Breast epithelium (tissue), 3 donors: Measurements from ENCODE around the gene MAP7.

Experiments
- CTCF ChIP-seq, 3 donors: fragments of 450-650 bp; IDR thresholded peaks; one replicate each; pipeline ENCODE4 v1.5.1; 2016 to 2017; ENCODE audit warnings: antibody characterized with exemption in 3 of 3, mild to moderate bottlenecking in 3 of 3, moderate library complexity in 3 of 3
- POLR2A ChIP-seq: fragments of 450-650 bp; IDR thresholded peaks from one replicate; pipeline ENCODE4 v1.6.1; 2016; ENCODE audit warnings: antibody characterized with exemption, mild to moderate bottlenecking, moderate library complexity

GRCh38 chr6:136425793-136426192, 124.4 kb downstream of the MAP7 start:
- TF ChIP-seq CTCF (IDR thresholded peaks at IDR 0.05) (no peak), POLR2A (no peak)
